Measurements from ENCODE around the gene USP17L24.
"Not testable (repeated sequence)": the region's sequence is repeated elsewhere in the genome, so short reads cannot be mapped to it uniquely, and the experiment has no call there.

The USP17L24 gene, protein sequence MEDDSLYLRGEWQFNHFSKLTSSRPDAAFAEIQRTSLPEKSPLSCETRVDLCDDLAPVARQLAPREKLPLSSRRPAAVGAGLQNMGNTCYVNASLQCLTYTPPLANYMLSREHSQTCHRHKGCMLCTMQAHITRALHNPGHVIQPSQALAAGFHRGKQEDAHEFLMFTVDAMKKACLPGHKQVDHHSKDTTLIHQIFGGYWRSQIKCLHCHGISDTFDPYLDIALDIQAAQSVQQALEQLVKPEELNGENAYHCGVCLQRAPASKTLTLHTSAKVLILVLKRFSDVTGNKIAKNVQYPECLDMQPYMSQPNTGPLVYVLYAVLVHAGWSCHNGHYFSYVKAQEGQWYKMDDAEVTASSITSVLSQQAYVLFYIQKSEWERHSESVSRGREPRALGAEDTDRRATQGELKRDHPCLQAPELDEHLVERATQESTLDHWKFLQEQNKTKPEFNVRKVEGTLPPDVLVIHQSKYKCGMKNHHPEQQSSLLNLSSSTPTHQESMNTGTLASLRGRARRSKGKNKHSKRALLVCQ

DNA sequence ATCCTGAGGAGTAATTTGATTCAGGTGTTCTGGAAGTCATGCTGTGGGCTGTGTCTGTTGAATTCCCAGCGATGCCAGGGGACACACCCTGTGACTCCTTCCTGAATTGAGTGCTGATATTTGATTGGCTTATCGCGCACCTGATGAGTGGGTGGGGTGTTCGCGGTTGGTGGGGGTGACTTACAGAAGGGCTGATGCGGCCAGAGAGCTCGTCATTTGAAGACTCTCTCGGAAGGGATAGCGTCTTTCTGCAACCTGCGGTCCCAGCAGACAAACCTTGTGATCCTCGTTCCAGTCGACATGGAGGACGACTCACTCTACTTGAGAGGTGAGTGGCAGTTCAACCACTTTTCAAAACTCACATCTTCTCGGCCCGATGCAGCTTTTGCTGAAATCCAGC, at the start of gene USP17L24:
USP17L24 (plus strand) TSS at position 301 of the 400 bp plus-strand sequence; CDS start at position 301, 0 bp downstream.
- not testable (repeated sequence) for DNase-seq

DNA sequence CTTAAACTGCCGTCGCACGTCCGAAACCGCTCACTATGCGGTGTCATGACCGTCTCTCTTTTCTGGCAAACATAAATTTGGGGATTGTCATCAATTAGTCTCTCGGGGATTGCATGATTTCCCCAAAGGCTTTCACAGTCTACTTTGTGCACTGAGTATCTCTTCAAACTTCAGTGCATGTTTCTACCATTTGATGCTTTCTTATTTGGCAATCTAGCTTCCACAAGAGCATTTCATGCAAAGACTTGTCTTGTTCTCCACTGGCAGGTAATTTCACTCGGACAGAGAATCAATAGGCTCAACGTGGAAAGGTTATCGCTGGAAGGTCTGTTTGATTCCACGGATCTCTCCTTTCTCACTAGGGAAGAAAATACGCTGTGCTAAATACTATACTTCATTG, 774 bp upstream of the USP17L24 start:
- DNase-seq = not testable (repeated sequence)

DNA sequence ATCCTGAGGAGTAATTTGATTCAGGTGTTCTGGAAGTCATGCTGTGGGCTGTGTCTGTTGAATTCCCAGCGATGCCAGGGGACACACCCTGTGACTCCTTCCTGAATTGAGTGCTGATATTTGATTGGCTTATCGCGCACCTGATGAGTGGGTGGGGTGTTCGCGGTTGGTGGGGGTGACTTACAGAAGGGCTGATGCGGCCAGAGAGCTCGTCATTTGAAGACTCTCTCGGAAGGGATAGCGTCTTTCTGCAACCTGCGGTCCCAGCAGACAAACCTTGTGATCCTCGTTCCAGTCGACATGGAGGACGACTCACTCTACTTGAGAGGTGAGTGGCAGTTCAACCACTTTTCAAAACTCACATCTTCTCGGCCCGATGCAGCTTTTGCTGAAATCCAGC, 4.6 kb downstream of the USP17L24 start, which contains the start of gene USP17L25:
USP17L25 (plus strand) TSS at position 301 of the 400 bp plus-strand sequence; CDS start at position 301, 0 bp downstream.
- DNase-seq = not testable (repeated sequence)

DNA sequence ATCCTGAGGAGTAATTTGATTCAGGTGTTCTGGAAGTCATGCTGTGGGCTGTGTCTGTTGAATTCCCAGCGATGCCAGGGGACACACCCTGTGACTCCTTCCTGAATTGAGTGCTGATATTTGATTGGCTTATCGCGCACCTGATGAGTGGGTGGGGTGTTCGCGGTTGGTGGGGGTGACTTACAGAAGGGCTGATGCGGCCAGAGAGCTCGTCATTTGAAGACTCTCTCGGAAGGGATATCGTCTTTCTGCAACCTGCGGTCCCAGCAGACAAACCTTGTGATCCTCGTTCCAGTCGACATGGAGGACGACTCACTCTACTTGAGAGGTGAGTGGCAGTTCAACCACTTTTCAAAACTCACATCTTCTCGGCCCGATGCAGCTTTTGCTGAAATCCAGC, 9.4 kb downstream of the USP17L24 start, which contains the start of gene USP17L26:
USP17L26 (plus strand) TSS at position 301 of the 400 bp plus-strand sequence; CDS start at position 301, 0 bp downstream.
- DNase-seq = not testable (repeated sequence)

DNA sequence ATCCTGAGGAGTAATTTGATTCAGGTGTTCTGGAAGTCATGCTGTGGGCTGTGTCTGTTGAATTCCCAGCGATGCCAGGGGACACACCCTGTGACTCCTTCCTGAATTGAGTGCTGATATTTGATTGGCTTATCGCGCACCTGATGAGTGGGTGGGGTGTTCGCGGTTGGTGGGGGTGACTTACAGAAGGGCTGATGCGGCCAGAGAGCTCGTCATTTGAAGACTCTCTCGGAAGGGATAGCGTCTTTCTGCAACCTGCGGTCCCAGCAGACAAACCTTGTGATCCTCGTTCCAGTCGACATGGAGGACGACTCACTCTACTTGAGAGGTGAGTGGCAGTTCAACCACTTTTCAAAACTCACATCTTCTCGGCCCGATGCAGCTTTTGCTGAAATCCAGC, 14.1 kb downstream of the USP17L24 start, which contains the start of gene USP17L5:
USP17L5 (plus strand) TSS at position 301 of the 400 bp plus-strand sequence; CDS start at position 301, 0 bp downstream.
- not testable (repeated sequence) for DNase-seq

DNA sequence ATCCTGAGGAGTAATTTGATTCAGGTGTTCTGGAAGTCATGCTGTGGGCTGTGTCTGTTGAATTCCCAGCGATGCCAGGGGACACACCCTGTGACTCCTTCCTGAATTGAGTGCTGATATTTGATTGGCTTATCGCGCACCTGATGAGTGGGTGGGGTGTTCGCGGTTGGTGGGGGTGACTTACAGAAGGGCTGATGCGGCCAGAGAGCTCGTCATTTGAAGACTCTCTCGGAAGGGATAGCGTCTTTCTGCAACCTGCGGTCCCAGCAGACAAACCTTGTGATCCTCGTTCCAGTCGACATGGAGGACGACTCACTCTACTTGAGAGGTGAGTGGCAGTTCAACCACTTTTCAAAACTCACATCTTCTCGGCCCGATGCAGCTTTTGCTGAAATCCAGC, 18.9 kb downstream of the USP17L24 start, which contains the start of gene USP17L27:
USP17L27 (plus strand) TSS at position 301 of the 400 bp plus-strand sequence; CDS start at position 301, 0 bp downstream.
- not testable (repeated sequence) for DNase-seq

DNA sequence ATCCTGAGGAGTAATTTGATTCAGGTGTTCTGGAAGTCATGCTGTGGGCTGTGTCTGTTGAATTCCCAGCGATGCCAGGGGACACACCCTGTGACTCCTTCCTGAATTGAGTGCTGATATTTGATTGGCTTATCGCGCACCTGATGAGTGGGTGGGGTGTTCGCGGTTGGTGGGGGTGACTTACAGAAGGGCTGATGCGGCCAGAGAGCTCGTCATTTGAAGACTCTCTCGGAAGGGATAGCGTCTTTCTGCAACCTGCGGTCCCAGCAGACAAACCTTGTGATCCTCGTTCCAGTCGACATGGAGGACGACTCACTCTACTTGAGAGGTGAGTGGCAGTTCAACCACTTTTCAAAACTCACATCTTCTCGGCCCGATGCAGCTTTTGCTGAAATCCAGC, 23.6 kb downstream of the USP17L24 start, which contains the start of gene USP17L28:
USP17L28 (plus strand) TSS at position 301 of the 400 bp plus-strand sequence; CDS start at position 301, 0 bp downstream.
- not testable (repeated sequence) for DNase-seq

DNA sequence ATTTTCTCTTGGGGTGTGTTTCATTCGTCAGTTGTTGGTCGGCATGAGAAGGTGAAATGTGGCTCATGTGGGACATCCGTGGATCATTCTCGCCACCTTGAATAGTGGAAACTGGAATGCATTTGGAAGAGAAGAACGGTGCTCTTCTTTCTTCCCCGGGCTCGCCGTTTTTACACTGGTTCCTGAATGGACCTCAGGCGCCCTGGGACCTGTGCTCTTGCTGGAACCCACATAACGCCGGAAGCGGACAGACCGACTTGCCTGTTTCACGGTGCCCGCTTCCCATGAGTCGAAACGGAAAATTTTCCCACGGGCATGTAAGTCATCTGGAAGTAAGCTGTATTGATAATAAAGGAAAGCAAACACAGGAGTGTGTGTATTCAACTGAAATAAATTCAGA, 25.9 kb downstream of the USP17L24 start:
- DNase-seq = not testable (repeated sequence)

DNA sequence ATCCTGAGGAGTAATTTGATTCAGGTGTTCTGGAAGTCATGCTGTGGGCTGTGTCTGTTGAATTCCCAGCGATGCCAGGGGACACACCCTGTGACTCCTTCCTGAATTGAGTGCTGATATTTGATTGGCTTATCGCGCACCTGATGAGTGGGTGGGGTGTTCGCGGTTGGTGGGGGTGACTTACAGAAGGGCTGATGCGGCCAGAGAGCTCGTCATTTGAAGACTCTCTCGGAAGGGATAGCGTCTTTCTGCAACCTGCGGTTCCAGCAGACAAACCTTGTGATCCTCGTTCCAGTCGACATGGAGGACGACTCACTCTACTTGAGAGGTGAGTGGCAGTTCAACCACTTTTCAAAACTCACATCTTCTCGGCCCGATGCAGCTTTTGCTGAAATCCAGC, 28.4 kb downstream of the USP17L24 start, which contains the start of gene USP17L29:
USP17L29 (plus strand) TSS at position 301 of the 400 bp plus-strand sequence; CDS start at position 301, 0 bp downstream.
- DNase-seq = not testable (repeated sequence)

DNA sequence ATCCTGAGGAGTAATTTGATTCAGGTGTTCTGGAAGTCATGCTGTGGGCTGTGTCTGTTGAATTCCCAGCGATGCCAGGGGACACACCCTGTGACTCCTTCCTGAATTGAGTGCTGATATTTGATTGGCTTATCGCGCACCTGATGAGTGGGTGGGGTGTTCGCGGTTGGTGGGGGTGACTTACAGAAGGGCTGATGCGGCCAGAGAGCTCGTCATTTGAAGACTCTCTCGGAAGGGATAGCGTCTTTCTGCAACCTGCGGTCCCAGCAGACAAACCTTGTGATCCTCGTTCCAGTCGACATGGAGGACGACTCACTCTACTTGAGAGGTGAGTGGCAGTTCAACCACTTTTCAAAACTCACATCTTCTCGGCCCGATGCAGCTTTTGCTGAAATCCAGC, 37.9 kb downstream of the USP17L24 start, which contains the start of gene USP17L30:
USP17L30 (plus strand) TSS at position 301 of the 400 bp plus-strand sequence; CDS start at position 301, 0 bp downstream.
- DNase-seq = not testable (repeated sequence)
